ENCODE data around the gene SRP9. TPM values are rescaled to one million over a fixed set of nuclear protein-coding genes. Genes with fewer than 3 reads are reported as not detected.
"Not testable (repeated sequence)": the region's sequence is repeated elsewhere in the genome, so short reads cannot be mapped to it uniquely, and the experiment has no call there.

SRP9 gene
- total RNA-seq, 1 donor from 2014 or later, result 254 TPM

- FAIRE-seq, result no peak
- no peaks in the 10 kb centered on the region for H3K27me3 ChIP-seq (ENCODE audit: control insufficient read depth, insufficient read depth, low read length)
- DNase-seq (ENCODE audit: low read depth), result no peak
- no peak for TF ChIP-seq CTCF (IDR thresholded peaks at IDR 0.05; ENCODE audit: insufficient read depth, low read length, severe bottlenecking)
- no peak overlapping the region for H3K4me3 ChIP-seq (ENCODE audit: low read depth, low read length)
- peaks cover 15% of the 10 kb centered on the region for H3K36me3 ChIP-seq (ENCODE audit: control insufficient read depth, insufficient read depth, low read length)
These were observed 58.2 kb downstream of the SRP9 start for GRCh38 chr1:225835856-225836255.

DNA sequence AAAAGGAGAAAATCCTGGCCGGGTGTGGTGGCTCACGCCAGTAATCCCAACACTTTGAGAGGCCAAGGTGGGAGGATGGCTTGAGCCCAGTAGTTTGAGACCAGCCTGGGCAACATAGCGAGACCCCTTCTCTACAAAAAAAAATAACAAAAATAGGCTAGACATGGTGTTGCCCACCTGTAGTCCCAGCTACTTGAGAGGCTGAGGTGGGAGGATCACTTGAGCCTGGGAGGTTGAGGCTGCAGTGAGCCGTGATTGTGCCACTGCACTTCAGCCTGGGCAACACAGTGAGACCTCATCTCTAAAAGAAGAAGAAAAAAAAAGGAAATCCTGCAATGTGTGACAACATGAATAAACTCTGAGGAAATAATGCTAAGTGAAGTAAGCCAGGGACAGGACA, 58.7 kb downstream of the SRP9 start:
- peaks cover 15% of the 10 kb centered on the region for H3K36me3 ChIP-seq (ENCODE audit: control insufficient read depth, insufficient read depth, low read length)
- not testable (repeated sequence) for H3K4me3 ChIP-seq (ENCODE audit: low read depth, low read length); H3K27me3 ChIP-seq (ENCODE audit: control insufficient read depth, insufficient read depth, low read length); FAIRE-seq; DNase-seq (ENCODE audit: low read depth)

DNA sequence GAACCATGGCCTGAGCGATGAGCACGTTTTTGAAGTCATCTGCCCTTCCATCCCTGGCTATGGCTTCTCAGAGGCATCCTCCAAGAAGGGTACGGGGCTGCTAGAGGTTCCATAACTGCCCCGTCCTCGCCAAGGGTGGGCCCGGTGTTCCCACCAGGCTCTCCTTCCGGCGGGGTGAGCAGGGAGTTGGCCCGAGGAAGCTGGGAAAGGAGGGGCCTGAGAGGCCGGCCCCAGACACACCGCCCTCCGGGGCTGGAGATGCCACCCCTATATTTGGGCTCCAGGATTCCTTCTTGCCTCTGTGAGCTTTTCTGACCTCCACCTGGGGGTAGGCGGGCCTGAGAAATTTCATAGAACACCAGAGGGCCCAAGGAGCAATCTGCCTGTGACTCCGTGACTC, 61.2 kb downstream of the SRP9 start:
- no peak overlapping the region for H3K4me3 ChIP-seq (ENCODE audit: low read depth, low read length)
- H3K36me3 ChIP-seq (ENCODE audit: control insufficient read depth, insufficient read depth, low read length), result peaks cover 7% of the 10 kb centered on the region
- no peak for TF ChIP-seq CTCF (IDR thresholded peaks at IDR 0.05; ENCODE audit: insufficient read depth, low read length, severe bottlenecking)

More for the DNA sequence above, 61.2 kb downstream of the SRP9 start:
- DNase-seq (ENCODE audit: low read depth) (no peak), FAIRE-seq (no peak)
- H3K27me3 ChIP-seq (ENCODE audit: control insufficient read depth, insufficient read depth, low read length), result no peaks in the 10 kb centered on the region

Other genes starting within 250 kb of the SRP9 start
- 50.0 and 101 TPM in 2 replicates for gene ENAH, start 124.7 kb upstream of the SRP9 start, total RNA-seq
- 3.9 and 22.1 TPM in 2 replicates for gene EPHX1, start 32.3 kb downstream of the SRP9 start, total RNA-seq
- gene TMEM63A, start 104.6 kb downstream of the SRP9 start, total RNA-seq, result 4.7 and 7.9 TPM in 2 replicates
- gene LEFTY1, start 111.3 kb downstream of the SRP9 start, total RNA-seq, result not detected in 2 replicates
- gene PYCR2, start 146.4 kb downstream of the SRP9 start, total RNA-seq, result 19.5 and 35.3 TPM in 2 replicates
- gene LEFTY2, start 163.4 kb downstream of the SRP9 start, total RNA-seq, result not detected in 2 replicates
- 41.1 and 46.1 TPM in 2 replicates for gene SDE2, start 221.5 kb downstream of the SRP9 start, total RNA-seq

Measured in bronchial epithelial cell (primary cell).